ENCODE data around the gene NR4A2. TPM values are rescaled to one million over a fixed set of nuclear protein-coding genes. Genes with fewer than 3 reads are reported as not detected.

Gene NR4A2
- total and polyA plus RNA-seq, 12 donors = 1.1 to 76.6 (median 9.5) TPM

DNA sequence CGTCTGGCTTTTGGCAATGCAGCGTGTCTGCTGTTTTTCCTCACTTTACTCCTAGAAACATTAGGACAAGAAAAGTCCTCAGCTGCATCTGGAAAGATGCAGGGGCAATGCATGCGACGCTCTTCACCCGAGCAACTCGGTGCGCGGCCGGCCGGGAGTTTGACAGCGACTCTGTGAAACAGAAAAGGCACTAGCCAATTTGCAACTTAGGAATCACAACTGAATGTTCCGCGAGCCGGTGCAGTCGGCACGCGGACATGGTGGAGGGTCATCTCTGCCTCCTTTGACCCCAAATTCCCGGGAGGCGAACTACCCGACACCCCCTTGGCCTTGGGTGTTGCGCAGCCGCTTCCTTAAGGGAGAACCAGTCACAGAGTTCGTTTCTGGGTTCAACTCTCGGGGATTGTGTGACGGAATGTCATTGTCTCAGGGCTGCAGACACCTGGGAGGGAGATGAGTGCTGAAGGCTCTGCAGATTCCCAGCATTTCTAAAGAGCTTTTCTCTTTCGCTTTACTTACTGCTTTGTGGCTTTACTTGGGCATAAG, 9.8 kb downstream of the NR4A2 start:
- WGBS, 4 donors = 41 to 45% (median 43%) methylated on average over 25 to 26 of the region's 26 CpGs
- no peaks in the 10 kb centered on the region for H3K27me3 ChIP-seq
- no peak overlapping the region for H3K4me3 ChIP-seq
- no peak for TF ChIP-seq POLR2A (IDR thresholded peaks at IDR 0.05)
- TF ChIP-seq, protein P1, sequence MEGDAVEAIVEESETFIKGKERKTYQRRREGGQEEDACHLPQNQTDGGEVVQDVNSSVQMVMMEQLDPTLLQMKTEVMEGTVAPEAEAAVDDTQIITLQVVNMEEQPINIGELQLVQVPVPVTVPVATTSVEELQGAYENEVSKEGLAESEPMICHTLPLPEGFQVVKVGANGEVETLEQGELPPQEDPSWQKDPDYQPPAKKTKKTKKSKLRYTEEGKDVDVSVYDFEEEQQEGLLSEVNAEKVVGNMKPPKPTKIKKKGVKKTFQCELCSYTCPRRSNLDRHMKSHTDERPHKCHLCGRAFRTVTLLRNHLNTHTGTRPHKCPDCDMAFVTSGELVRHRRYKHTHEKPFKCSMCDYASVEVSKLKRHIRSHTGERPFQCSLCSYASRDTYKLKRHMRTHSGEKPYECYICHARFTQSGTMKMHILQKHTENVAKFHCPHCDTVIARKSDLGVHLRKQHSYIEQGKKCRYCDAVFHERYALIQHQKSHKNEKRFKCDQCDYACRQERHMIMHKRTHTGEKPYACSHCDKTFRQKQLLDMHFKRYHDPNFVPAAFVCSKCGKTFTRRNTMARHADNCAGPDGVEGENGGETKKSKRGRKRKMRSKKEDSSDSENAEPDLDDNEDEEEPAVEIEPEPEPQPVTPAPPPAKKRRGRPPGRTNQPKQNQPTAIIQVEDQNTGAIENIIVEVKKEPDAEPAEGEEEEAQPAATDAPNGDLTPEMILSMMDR (IDR thresholded peaks at IDR 0.05) = no peak
- no peak overlapping the region for H3K27ac ChIP-seq
- intact Hi-C loops (cut with DNase I) = no loop called here
- no peak for DNase-seq
- no peaks in the 10 kb centered on the region for H3K9me3 ChIP-seq (replicated peaks in 1 of 3)
- peaks cover 0 to 15% of the 10 kb centered on the region in 2 donors for H3K36me3 ChIP-seq (replicated peaks in 1 of 2)
- peaks cover 20 to 21% of the 10 kb centered on the region in 2 donors for H3K4me1 ChIP-seq (replicated peaks in 1 of 2)

DNA sequence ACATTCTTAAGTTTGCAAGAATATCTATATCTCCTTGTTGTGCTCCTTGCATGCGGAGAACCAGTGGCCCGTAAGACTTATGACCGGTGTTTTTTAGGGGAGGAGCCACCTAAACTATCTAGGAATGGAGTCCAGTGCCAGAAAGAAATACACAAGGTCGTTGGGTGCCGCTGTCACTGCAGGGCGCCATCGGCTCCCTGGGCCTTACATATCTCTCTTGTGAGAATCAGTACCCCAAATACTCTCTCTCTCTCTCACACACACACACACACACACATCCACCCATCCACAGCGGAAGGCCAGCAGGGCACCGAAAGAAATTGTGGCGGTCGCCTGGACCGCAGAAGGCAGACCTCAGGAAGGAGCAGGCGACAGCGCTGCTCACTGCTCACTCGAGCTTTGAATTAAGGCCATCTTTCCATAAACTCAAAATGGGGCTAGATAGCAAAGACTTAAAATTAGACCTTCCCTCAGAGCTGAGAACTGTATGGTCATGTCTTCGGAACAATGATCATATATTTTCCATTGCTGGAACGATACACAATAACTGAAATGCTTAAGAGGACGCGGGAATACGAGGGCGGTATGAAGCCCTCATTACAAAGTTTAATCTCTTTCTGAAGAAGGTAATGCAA, 10.4 kb downstream of the NR4A2 start:
- TF ChIP-seq, protein P1 (IDR thresholded peaks at IDR 0.05) = no peak
- no peak for TF ChIP-seq POLR2A (IDR thresholded peaks at IDR 0.05)
- Histone ChIP-seq H3K27me3 (no peaks in the 10 kb centered on the region), H3K4me1 (replicated peaks in 1 of 2) (peaks cover 20 to 21% of the 10 kb centered on the region in 2 donors), H3K36me3 (replicated peaks in 1 of 2) (peaks cover 0 to 15% of the 10 kb centered on the region in 2 donors), H3K27ac (no peak overlapping the region), H3K9me3 (replicated peaks in 1 of 3) (no peaks in the 10 kb centered on the region), H3K4me3 (no peak overlapping the region)
- DNase-seq = no peak
- intact Hi-C loops (cut with DNase I) = no loop called here
- 27 to 31% (median 29%) methylated on average over 21 of the region's 21 CpGs for WGBS, 4 donors

DNA sequence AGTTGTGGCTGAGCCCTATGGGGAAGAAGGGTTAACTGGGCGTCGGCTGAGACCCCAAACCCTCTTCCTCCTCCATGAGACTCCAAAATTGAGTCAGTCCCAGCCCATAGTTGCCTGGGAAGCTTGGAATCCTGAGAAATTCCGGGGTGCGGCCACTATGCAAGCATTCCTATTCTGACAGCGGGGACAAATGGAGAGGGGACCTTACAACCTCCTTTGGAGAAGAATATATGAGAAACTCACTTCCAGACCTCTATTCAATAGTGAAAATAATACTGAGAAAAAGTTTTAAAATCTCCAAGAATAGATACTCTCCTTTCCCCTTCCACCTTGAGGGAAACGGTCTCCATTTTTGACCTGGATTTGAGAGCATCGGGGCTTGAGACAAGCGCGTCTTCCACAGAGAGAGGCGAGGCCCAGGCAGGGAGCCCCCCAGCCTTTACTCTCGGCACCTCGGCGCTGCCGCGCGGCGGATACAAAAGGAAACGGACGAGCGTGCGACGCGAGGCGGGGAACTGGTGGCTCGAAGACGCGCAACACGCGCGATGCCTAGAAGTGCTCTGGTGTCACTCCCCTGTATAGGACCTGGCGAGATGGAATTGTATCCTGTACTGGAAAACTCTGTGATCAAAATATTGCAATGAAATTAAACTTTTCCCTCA, 11.1 kb downstream of the NR4A2 start:
- peaks cover 0 to 10% of the 10 kb centered on the region in 2 donors for H3K36me3 ChIP-seq (replicated peaks in 1 of 2)
- H3K9me3 ChIP-seq (replicated peaks in 1 of 3) = no peaks in the 10 kb centered on the region
- intact Hi-C loops (cut with DNase I) = no loop called here
- H3K4me3 ChIP-seq = peak overlapping the region in 1 of 4 donors; percentile 48
- H3K27me3 ChIP-seq = no peaks in the 10 kb centered on the region
- H3K4me1 ChIP-seq (replicated peaks in 1 of 2) = peaks cover 20 to 21% of the 10 kb centered on the region in 2 donors
- no peak overlapping the region for H3K27ac ChIP-seq
- TF ChIP-seq POLR2A (IDR thresholded peaks at IDR 0.05) = no peak
- TF ChIP-seq, protein P1 (IDR thresholded peaks at IDR 0.05) = no peak
- no peak for DNase-seq
- WGBS, 4 donors = 4 to 9% (median 6%) methylated on average over 15 to 31 of the region's 31 CpGs

DNA sequence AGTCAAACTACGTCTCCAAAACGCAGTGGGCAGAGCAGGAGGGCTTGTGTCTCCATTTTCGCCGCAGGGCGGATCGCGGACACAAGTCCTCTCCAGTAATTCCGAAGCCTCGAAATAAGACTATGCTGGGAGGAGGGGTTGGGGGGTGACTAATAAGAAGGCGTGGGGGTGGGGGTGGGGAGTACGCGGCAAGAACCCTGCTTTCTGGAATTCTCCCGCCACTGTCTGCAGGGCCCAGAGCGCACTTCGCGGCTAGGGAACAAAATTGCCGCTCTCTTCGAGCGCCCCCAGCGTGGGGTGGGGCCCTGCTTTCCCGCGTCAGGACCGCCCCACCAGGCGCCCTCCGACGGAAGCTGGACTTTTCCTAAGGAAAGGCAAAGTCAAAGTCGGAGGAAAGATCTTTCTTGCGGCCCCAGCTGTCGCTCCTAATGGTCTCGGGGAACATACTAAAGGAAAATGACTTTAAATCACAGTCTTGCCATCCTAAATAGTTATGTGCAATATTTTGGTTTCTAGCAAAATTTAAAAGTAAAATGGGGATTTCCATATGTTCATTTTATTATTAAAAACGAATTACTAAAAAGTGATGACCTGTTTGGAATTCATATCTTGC, 11.9 kb downstream of the NR4A2 start:
- Histone ChIP-seq H3K4me3 (peak overlapping the region in 2 of 4 donors; percentile 12 to 48), H3K27ac (peak overlapping the region in 2 of 5 donors; percentile 65 to 79), H3K36me3 (replicated peaks in 1 of 2) (peaks cover 0 to 6% of the 10 kb centered on the region in 2 donors), H3K9me3 (replicated peaks in 1 of 3) (no peaks in the 10 kb centered on the region), H3K27me3 (no peaks in the 10 kb centered on the region), H3K4me1 (replicated peaks in 1 of 2) (peaks cover 20 to 21% of the 10 kb centered on the region in 2 donors)
- TF ChIP-seq, protein P1 (IDR thresholded peaks at IDR 0.05) = peak in 1 of 6 experiments; percentile 1
- TF ChIP-seq POLR2A (IDR thresholded peaks at IDR 0.05) = no peak
- WGBS, 4 donors = 2 to 3% (median 3%) methylated on average over 11 to 31 of the region's 31 CpGs
- intact Hi-C loops (cut with DNase I) = no loop called here
- peak in 3 of 7 donors; percentile 29 to 63 (median 41) for DNase-seq
